Kidney epithelial cell (primary cell): Measurements from ENCODE around the gene LRGUK. TPM values are rescaled to one million over a fixed set of nuclear protein-coding genes. Genes with fewer than 3 reads are reported as not detected.

Source experiments
- DNase-seq: peaks from one replicate; pipeline ENCODE4 v3.0.0-alpha.2; 2010; ENCODE audit warnings: low read depth
- H3K27me3 ChIP-seq: 2 replicates; pipeline ENCODE4 v1.6.0; 2011; ENCODE audit warnings: low read length; ENCODE audit not compliant: control insufficient read depth, insufficient read depth
- H3K36me3 ChIP-seq: 2 replicates; pipeline ENCODE4 v1.5.1; 2011; ENCODE audit warnings: low read length; ENCODE audit not compliant: control insufficient read depth, insufficient read depth
- H3K4me3 ChIP-seq: 2 replicates; pipeline ENCODE4 v1.5.1; 2011; ENCODE audit warnings: low read depth, mild to moderate bottlenecking, control low read depth, low read length
- CTCF ChIP-seq: IDR thresholded peaks from 2 replicates; pipeline ENCODE4 v1.5.1; 2011; ENCODE audit warnings: mild to moderate bottlenecking, moderate library complexity, low read length, control low read depth, inconsistent platforms; ENCODE audit not compliant: insufficient read depth, poor library complexity, severe bottlenecking
- total RNA-seq: library from RNA; depleted of rRNA; stranded (reverse); fragments of >200 nt; gene quantifications from 2 replicates; pipeline ENCODE4 v1.2.3, GENCODE V29; 2015

The LRGUK gene
- total RNA-seq, 1 donor from 2014 or later, result 0.42 TPM

GRCh38 chr7:134246761-134247160, 119.6 kb downstream of the LRGUK start:
- H3K27me3 ChIP-seq, result no peaks in the 10 kb centered on the region
- no peak for DNase-seq
- H3K36me3 ChIP-seq, result no peaks in the 10 kb centered on the region
- no peak for TF ChIP-seq CTCF
- no peak overlapping the region for H3K4me3 ChIP-seq

GRCh38 chr7:134248196-134248595, 121.1 kb downstream of the LRGUK start:
- DNase-seq, result no peak
- H3K4me3 ChIP-seq, result no peak overlapping the region
- TF ChIP-seq CTCF, result no peak
- H3K27me3 ChIP-seq, result no peaks in the 10 kb centered on the region
- no peaks in the 10 kb centered on the region for H3K36me3 ChIP-seq

- Histone ChIP-seq H3K4me3 (no peak overlapping the region), H3K27me3 (no peaks in the 10 kb centered on the region), H3K36me3 (no peaks in the 10 kb centered on the region)
- DNase-seq, result no peak
- no peak for TF ChIP-seq CTCF
Measured at GRCh38 chr7:134254311-134254710, 127.2 kb downstream of the LRGUK start.

- TF ChIP-seq CTCF, result no peak
- DNase-seq, result no peak
- Histone ChIP-seq H3K27me3 (no peaks in the 10 kb centered on the region), H3K4me3 (no peak overlapping the region), H3K36me3 (no peaks in the 10 kb centered on the region)
Measured at GRCh38 chr7:134255814-134256213, 128.7 kb downstream of the LRGUK start.

GRCh38 chr7:134262322-134262721, 135.2 kb downstream of the LRGUK start:
- DNase-seq, result no peak
- Histone ChIP-seq H3K4me3 (no peak overlapping the region), H3K36me3 (no peaks in the 10 kb centered on the region), H3K27me3 (no peaks in the 10 kb centered on the region)
- no peak for TF ChIP-seq CTCF

GRCh38 chr7:134276951-134277350, 149.8 kb downstream of the LRGUK start:
- no peak for DNase-seq
- H3K27me3 ChIP-seq, result no peaks in the 10 kb centered on the region
- no peak for TF ChIP-seq CTCF
- no peaks in the 10 kb centered on the region for H3K36me3 ChIP-seq
- H3K4me3 ChIP-seq, result no peak overlapping the region
